CD4-positive, alpha-beta T cell treated with Interleukin-4 for 1 hour (primary cell): Measurements from ENCODE around the gene TIGD6.

ENCODE experiments used
- DNase-seq, 2 donors: peaks; one replicate each; pipeline ENCODE4 v3.0.0-alpha.2; 2020 to 2022

Gene TIGD6

GRCh38 chr5:150015415-150015814 is 15.0 kb upstream of the TIGD6 start:
- DNase-seq = no peak

- no peak for DNase-seq
Observed at GRCh38 chr5:150014456-150014855, 14.0 kb upstream of the TIGD6 start.

DNA sequence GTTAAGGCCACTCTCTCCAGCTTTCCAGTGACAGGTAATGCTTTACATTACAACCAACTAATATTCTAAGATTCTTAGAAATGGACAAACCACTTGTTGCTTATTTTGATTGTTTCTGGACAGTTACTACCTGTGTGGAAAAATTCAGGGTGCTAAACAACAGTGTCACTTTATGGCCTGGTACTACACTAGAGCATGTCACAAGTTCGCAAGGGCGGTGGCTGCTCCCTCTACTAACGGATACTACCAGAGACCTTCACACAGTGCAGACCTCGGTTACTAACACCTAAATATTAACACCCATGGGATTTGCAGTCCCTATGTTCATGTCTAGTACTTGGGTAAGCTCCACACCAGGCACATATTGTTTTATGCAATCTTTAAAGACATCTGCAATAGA is 13.5 kb upstream of the TIGD6 start:
- DNase-seq = no peak

GRCh38 chr5:150009671-150010387 is 9.4 kb upstream of the TIGD6 start:
- DNase-seq = no peak

DNA sequence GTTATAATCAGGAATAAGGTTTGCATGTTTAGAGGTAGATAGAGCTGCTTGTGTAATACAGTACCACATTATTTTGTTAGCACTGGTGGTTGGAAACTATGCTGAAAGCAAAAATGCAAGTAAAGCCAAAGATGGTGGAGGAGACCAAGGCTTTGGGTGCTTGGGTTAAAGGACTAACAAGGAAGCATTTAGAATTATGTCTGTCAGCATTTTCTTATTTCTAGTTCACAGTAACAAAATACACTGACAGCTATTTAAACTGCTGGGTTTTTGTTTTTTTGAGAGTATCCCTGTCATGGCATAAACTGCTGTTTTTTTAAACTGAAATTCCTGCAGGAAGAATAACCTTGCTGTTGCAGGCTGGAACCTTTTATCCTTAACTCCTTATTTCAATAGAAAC is 6.6 kb upstream of the TIGD6 start:
- no peak for DNase-seq

DNA sequence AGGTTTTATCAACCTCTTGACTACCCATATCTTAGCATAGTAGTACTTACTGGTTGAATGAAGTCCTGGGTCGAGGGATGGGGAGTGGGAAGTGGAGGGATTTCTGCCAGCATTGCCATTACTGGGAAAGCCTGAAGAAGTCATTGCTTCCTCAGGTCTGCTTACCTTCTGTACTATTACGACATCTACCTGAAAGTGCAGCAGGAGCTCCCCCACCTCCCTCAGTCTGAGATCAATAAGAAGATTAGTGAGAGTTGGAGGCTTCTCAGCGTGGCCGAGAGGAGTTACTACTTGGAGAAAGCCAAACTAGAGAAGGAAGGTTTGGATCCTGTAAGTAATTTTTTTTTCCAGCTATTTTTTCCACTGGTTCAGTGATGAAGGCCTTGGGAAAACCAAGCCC is 5.9 kb upstream of the TIGD6 start:
- no peak for DNase-seq

DNA sequence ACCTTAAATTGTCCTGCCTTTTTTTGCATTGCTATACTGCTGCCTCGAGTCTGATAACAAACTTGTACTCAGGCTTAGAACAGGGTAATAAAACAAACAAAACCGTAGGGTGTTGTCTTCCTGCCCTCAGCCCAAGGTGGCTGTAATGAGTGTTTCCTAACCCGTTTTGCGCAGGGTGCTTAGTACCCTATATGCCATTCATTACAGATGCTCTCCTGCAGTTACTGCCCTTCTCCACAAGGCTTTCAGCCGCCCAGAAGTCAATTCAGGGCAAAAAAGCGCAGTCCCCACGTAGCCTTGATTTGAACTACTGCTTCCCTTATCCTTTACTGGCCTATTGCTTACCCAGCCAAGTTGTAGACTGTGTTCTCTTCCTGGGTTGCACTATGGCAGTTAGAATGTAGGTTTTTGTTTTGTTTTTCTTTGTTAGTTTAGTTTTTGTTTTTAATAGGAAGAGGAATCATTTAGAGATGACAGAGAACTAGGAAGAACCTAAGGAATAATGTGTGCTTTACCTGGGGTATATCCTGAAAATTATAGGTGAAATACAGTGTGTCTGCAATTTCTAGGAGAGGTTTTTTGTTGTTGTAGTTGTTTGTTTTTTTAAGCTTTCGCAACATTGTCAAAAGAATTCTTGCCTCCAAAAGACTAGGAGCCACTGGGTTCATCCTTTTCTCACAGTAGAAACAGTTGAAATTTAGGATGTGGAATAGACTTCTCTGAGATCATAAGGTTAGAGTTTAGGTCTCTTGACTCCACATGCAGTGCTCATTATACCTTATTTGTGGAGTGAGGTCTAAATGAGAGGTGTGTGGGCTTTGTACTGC is 1.4 kb upstream of the TIGD6 start:
- DNase-seq = peak; percentile 76 to 78

DNA sequence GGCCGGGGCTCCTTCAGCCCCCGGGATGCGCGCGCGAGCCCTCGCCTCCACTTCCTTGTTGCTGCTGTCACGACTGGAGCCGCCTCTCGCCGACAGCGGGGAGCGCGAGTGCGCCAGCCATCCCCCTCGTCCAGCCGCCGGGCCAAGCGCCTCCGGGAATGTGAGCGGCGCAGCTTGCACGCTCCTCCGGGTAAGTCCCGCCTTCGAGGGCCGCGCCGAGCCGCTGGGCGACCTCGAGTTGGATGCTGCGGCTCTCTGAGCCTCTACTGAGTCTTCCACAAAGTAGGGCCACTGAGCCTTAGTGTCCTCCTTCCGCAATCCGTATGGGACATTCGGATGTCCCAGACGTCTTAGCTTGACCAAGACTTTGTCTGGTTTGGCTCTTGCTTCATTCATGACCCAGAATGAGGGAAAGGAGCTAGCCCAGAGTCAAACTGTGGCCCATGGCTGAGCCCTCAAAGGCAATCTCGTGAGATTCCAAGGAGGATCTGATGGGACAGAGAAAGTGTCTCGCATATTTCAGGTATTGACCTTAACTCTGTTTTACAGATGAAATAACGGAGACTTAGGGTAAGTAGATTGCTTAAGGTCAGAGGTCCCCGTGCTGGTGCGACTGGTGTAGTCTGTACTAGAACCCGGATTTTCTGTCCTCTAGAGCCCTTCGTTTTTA is 671 bp upstream of the TIGD6 start:
- DNase-seq = peak; percentile 25 to 33

GRCh38 chr5:149999866-150000255 is 593 bp downstream of the TIGD6 start:
- DNase-seq = no peak

DNA sequence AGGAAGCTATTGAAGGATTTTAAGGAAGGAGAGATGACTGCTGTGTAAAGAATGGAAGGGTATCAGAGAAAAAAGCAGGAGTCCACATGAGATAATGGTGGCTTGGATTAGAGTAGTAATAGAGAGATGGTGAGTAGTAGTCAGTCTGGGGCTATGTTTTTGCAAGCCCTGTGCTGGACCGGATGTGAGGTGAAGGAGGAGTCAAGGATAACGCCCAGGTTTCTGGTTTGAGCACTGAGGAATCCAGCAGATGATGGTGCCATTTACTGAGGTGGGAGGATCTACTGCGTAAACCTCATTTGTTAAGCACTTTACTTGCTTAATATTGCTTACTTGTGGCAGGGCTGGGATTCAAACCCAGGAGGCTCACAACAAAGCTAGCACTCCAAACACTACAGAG is 1.1 kb downstream of the TIGD6 start:
- no peak for DNase-seq

- no peak for DNase-seq
Observed at GRCh38 chr5:149998281-149998680, 2.2 kb downstream of the TIGD6 start.

- no peak for DNase-seq
Observed at GRCh38 chr5:149996205-149996890, 4.1 kb downstream of the TIGD6 start.

GRCh38 chr5:149995385-149996204 is 4.9 kb downstream of the TIGD6 start:
- DNase-seq = no peak

DNA sequence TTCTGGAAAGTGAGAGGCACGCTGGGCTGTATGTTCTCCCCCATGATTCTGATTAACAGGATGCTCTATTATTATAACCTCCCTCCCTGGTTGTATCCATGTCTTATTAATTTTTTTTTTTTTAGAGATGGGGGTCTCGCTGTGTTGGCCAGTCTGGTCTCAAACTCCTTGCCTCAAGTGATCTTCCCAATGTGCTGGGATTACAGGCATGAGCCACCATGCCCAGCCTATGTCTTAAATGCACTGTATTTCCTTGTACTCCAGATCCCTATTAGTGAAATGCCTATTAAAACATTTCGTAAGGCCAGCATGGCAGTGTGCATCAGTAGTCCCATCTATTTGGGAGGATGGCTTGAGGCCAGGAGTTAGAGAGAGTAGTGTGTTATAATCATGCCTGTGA is 7.0 kb downstream of the TIGD6 start:
- DNase-seq = no peak

- peak; percentile 71 to 75 for DNase-seq
Observed at GRCh38 chr5:149990518-149991376, 9.7 kb downstream of the TIGD6 start.

- DNase-seq = no peak
Observed at GRCh38 chr5:149988126-149988525, 12.3 kb downstream of the TIGD6 start.

DNA sequence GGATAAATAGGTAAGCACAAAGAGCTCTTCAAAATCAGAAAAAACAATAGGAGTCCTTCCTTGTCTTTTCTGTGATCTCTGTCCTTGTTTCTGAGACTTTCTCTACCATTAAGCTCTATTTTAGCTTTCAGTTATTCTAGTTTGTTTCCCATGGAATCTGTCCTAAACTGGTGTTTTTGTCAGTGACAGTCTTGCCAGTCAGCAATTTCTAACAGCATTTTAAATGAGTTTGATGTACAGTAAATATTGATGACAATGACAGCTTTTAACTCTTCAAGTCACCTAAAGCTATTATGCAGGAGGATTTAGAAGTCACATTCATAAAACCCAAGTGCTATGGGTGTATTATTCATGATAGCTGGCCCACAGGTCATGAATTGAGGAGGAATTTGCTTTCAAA is 17.9 kb downstream of the TIGD6 start:
- DNase-seq = no peak

- DNase-seq = no peak
Observed at GRCh38 chr5:149981206-149981605, 19.2 kb downstream of the TIGD6 start.

DNA sequence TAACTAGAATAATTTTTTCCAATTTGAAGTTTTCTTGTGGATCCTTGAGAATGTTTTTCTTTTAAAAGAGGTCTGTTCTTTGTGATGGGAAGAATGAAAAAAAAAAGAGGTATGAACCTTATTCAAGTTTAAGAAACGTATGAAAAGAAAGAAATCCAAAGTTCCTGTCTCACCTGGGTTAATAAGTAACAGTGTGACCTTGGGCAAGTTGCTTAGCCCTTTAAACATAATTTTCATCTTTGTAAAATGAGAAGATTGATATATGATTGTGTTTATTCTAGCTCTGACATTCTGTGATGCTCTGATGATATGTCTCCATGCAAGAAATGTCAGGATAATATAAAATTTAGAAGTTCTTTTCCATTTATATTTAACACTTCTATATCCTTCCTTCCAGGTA is 20.6 kb downstream of the TIGD6 start:
- DNase-seq = no peak

GRCh38 chr5:149975409-149975808 is 25.0 kb downstream of the TIGD6 start:
- no peak for DNase-seq

DNA sequence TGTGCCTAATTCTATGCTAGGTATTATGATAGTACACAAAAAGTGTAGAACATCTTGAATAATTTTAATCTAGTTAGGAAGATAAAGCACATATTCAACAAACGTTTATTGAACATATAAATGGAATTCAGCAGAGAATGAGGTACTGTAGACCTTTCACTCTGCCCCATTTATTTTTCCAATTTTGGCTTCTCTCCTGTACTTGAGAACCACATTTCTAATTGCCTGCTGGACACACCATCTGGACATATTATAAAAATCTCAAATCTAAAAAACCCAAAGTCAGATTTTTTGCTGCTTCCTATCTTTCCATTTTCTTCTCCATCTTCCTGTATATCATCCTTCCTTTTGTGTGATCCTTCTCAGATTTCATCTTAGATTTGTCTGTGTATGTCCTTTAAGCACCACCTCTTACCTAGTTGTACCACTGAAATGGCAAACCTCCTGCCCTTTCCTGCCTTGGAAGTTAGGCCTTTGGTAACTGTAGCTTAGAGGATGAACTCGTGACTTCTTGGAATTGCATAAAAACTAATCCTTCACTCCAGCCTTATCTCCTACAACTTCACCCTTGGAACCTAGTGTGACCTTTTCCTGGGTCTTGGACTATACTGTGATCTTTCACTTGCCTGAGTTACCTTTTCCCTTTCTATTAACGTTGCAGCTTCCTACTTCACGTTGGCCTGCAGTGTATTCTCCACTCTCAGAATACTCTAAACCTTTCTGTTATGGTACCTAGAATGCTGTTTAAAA is 31.1 kb downstream of the TIGD6 start:
- DNase-seq = no peak
